Measurements from ENCODE around the gene BPIFB2. TPM values are rescaled to one million over a fixed set of nuclear protein-coding genes. Genes with fewer than 3 reads are reported as not detected.

BPIFB2 gene
- polyA plus RNA-seq, 1 donor from 2014 or later = not detected

- H3K79me2 ChIP-seq (replicated peaks; ENCODE audit: insufficient read depth, low read length) = no peaks in the 10 kb centered on the region
- H3K36me3 ChIP-seq (ENCODE audit: insufficient read depth, low read length) = no peaks in the 10 kb centered on the region
- no peak overlapping the region for H3K9ac ChIP-seq (ENCODE audit: low read length)
- H3K9me3 ChIP-seq (ENCODE audit: low read length) = peaks cover 5% of the 10 kb centered on the region
- TF ChIP-seq CTCF (IDR thresholded peaks at IDR 0.05; ENCODE audit: poor library complexity, severe bottlenecking) (no peak), EP300 (conservative IDR thresholded peaks at IDR 0.05; ENCODE audit: poor library complexity, severe bottlenecking) (no peak), TAF1 (IDR thresholded peaks at IDR 0.05; ENCODE audit: low read depth) (no peak), MXI1 (conservative IDR thresholded peaks at IDR 0.05; ENCODE audit: poor library complexity, severe bottlenecking) (no peak), RAD21 (conservative IDR thresholded peaks at IDR 0.05) (no peak), SMC3 (conservative IDR thresholded peaks at IDR 0.05; ENCODE audit: poor library complexity) (no peak), REST (IDR thresholded peaks at IDR 0.05; ENCODE audit: borderline replicate concordance) (no peak), POLR2AphosphoS5 (IDR thresholded peaks at IDR 0.05) (no peak), EZH2 (IDR thresholded peaks at IDR 0.05; ENCODE audit: borderline replicate concordance, insufficient read depth, low read length, poor library complexity, severe bottlenecking) (no peak)
- H3F3A ChIP-seq (ENCODE audit: insufficient read depth, low read length, poor library complexity, severe bottlenecking) = no peaks in the 10 kb centered on the region
- H3K27ac ChIP-seq (ENCODE audit: low read length) = no peak overlapping the region
- H4K20me1 ChIP-seq (ENCODE audit: insufficient read depth) = no peaks in the 10 kb centered on the region
- H2AFZ ChIP-seq (ENCODE audit: low read depth, low read length) = no peak overlapping the region
- no peak overlapping the region for H3K4me2 ChIP-seq (ENCODE audit: low read length)
- no peaks in the 10 kb centered on the region for H3K9me2 ChIP-seq (ENCODE audit: insufficient read depth, low read length)
- H3K27me3 ChIP-seq (ENCODE audit: insufficient read depth, low read depth, low read length) = no peaks in the 10 kb centered on the region
- no peak overlapping the region for H3K4me3 ChIP-seq (ENCODE audit: low read length)
Observed at GRCh38 chr20:32990426-32990825, 17.1 kb upstream of the BPIFB2 start.

GRCh38 chr20:32991383-32991782, 16.1 kb upstream of the BPIFB2 start:
- Histone ChIP-seq H3F3A (ENCODE audit: insufficient read depth, low read length, poor library complexity, severe bottlenecking) (no peaks in the 10 kb centered on the region), H3K9me2 (ENCODE audit: insufficient read depth, low read length) (no peaks in the 10 kb centered on the region), H3K9ac (ENCODE audit: low read length) (no peak overlapping the region), H3K79me2 (replicated peaks; ENCODE audit: insufficient read depth, low read length) (no peaks in the 10 kb centered on the region), H2AFZ (ENCODE audit: low read depth, low read length) (no peak overlapping the region), H3K36me3 (ENCODE audit: insufficient read depth, low read length) (no peaks in the 10 kb centered on the region), H3K4me2 (ENCODE audit: low read length) (no peak overlapping the region), H3K9me3 (ENCODE audit: low read length) (peaks cover 8% of the 10 kb centered on the region), H3K4me3 (ENCODE audit: low read length) (no peak overlapping the region), H3K27ac (ENCODE audit: low read length) (no peak overlapping the region), H3K27me3 (ENCODE audit: insufficient read depth, low read depth, low read length) (no peaks in the 10 kb centered on the region), H4K20me1 (ENCODE audit: insufficient read depth) (no peaks in the 10 kb centered on the region)
- TF ChIP-seq POLR2AphosphoS5 (IDR thresholded peaks at IDR 0.05) = no peak
- no peak for TF ChIP-seq SMC3 (conservative IDR thresholded peaks at IDR 0.05; ENCODE audit: poor library complexity)
- no peak for TF ChIP-seq REST (IDR thresholded peaks at IDR 0.05; ENCODE audit: borderline replicate concordance)
- TF ChIP-seq TAF1 (IDR thresholded peaks at IDR 0.05; ENCODE audit: low read depth) = no peak
- TF ChIP-seq MXI1 (conservative IDR thresholded peaks at IDR 0.05; ENCODE audit: poor library complexity, severe bottlenecking) = no peak
- TF ChIP-seq CTCF (IDR thresholded peaks at IDR 0.05; ENCODE audit: poor library complexity, severe bottlenecking) = no peak
- no peak for TF ChIP-seq EZH2 (IDR thresholded peaks at IDR 0.05; ENCODE audit: borderline replicate concordance, insufficient read depth, low read length, poor library complexity, severe bottlenecking)
- TF ChIP-seq RAD21 (conservative IDR thresholded peaks at IDR 0.05) = no peak

Data from neural cell (in vitro differentiated cells).